ENCODE data around the gene GNB4. TPM values are rescaled to one million over a fixed set of nuclear protein-coding genes. Genes with fewer than 3 reads are reported as not detected.

The GNB4 gene
- total and polyA plus RNA-seq, 2 donors: 7.4 to 16.1 TPM

DNA sequence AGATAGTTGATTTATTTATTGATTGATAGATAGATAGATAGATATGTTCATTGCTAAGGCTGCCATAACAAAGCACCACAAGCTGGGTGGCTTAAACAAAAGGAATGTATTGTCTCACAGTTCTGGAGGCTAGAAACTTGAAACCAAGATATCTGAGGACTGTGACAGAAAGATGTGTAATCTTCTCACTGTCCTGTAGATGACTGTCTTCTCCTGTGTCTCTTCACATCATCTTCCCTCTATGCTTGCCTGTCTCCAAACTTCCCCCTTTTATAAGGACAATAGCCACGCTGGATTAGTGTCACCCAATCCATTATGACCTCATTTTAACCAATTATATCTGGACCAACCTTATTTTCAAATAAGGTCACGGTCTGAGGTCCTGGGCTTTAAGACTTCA is 40.9 kb downstream of the GNB4 start:
- Histone ChIP-seq H3K9me3 (ENCODE audit: control insufficient read depth in 2 of 2, insufficient read depth in 1 of 2, low read length in 1 of 2) (no peaks in the 10 kb centered on the region), H3K27me3 (ENCODE audit: control insufficient read depth in 2 of 2, insufficient read depth in 1 of 2, low read length in 1 of 2) (no peaks in the 10 kb centered on the region), H3K27ac (ENCODE audit: low read depth in 1 of 2, low read length in 1 of 2) (no peak overlapping the region), H3K4me3 (ENCODE audit: low read length in 2 of 2) (no peak overlapping the region), H3K4me1 (ENCODE audit: control insufficient read depth in 2 of 2, insufficient read depth in 2 of 2, low read length in 2 of 2) (no peaks in the 10 kb centered on the region), H3K36me3 (ENCODE audit: control insufficient read depth in 2 of 2, insufficient read depth in 2 of 2, low read length in 1 of 2) (peaks cover 0 to 5% of the 10 kb centered on the region in 2 donors)
- 96% methylated on average over 2 of the region's 2 CpGs for WGBS
- DNase-seq (ENCODE audit: low read depth in 6 of 9, low spot score in 9 of 9): no peak

- peaks cover 5 to 27% of the 10 kb centered on the region in 2 donors for H3K36me3 ChIP-seq (ENCODE audit: control insufficient read depth in 2 of 2, insufficient read depth in 2 of 2, low read length in 1 of 2)
- no peak overlapping the region for H3K4me3 ChIP-seq (ENCODE audit: low read length in 2 of 2)
- H3K9me3 ChIP-seq (ENCODE audit: control insufficient read depth in 2 of 2, insufficient read depth in 1 of 2, low read length in 1 of 2): no peaks in the 10 kb centered on the region
- no peak overlapping the region for H3K27ac ChIP-seq (ENCODE audit: low read depth in 1 of 2, low read length in 1 of 2)
- H3K27me3 ChIP-seq (ENCODE audit: control insufficient read depth in 2 of 2, insufficient read depth in 1 of 2, low read length in 1 of 2): no peaks in the 10 kb centered on the region
- 98% methylated on average over 2 of the region's 2 CpGs for WGBS
- DNase-seq (ENCODE audit: low read depth in 6 of 9, low spot score in 9 of 9): no peak
- H3K4me1 ChIP-seq (ENCODE audit: control insufficient read depth in 2 of 2, insufficient read depth in 2 of 2, low read length in 2 of 2): no peaks in the 10 kb centered on the region
Observed at GRCh38 chr3:179404307-179404706, 47.0 kb downstream of the GNB4 start.

DNA sequence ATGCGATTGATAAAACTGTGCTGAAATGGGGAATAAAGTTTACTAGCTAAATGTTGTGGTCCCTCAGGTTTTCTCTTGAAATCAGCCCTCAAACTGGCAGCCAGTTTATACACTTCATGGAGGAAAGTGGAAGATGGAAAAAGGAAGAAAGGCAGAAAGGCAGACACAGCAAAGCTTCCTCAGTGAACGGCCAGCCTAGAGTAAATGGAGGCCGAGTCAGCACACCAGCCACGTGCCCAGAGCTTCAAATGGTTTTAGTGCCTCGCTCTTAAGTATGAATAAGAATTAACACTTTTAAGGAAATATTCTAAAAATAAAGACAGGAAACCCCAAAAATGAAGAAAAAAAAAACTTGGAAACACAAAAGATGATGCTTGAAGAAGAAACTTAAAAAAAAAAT is 48.3 kb downstream of the GNB4 start:
- H3K27me3 ChIP-seq (ENCODE audit: control insufficient read depth in 2 of 2, insufficient read depth in 1 of 2, low read length in 1 of 2): no peaks in the 10 kb centered on the region
- DNase-seq (ENCODE audit: low read depth in 6 of 9, low spot score in 9 of 9): no peak
- WGBS: 86% methylated on average over 5 of the region's 5 CpGs
- H3K4me3 ChIP-seq (ENCODE audit: low read length in 2 of 2): no peak overlapping the region
- H3K4me1 ChIP-seq (ENCODE audit: control insufficient read depth in 2 of 2, insufficient read depth in 2 of 2, low read length in 2 of 2): no peaks in the 10 kb centered on the region
- H3K36me3 ChIP-seq (ENCODE audit: control insufficient read depth in 2 of 2, insufficient read depth in 2 of 2, low read length in 1 of 2): peaks cover 5 to 27% of the 10 kb centered on the region in 2 donors
- no peak overlapping the region for H3K27ac ChIP-seq (ENCODE audit: low read depth in 1 of 2, low read length in 1 of 2)
- no peaks in the 10 kb centered on the region for H3K9me3 ChIP-seq (ENCODE audit: control insufficient read depth in 2 of 2, insufficient read depth in 1 of 2, low read length in 1 of 2)

DNA sequence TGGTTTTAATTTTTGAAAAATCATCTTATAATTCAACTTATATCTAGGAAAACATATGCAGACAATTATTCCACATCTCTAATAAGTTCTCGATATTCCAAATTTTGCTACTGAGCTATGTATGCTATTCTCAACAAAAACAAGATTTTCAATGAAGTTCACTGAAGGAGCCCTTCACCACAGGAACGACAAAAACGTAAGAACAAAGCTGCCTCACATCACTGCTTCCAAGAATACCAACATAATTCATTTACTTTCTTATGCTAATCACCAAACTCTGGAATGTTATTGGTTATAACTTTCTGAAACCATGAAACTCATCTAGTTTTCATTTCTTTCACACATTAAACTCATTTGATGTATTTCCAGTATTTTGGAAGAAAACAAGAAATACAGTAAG is 49.7 kb downstream of the GNB4 start:
- H3K4me3 ChIP-seq (ENCODE audit: low read length in 2 of 2): no peak overlapping the region
- 95% methylated on average over 3 of the region's 3 CpGs for WGBS
- peaks cover 5 to 25% of the 10 kb centered on the region in 2 donors for H3K36me3 ChIP-seq (ENCODE audit: control insufficient read depth in 2 of 2, insufficient read depth in 2 of 2, low read length in 1 of 2)
- H3K27me3 ChIP-seq (ENCODE audit: control insufficient read depth in 2 of 2, insufficient read depth in 1 of 2, low read length in 1 of 2): no peaks in the 10 kb centered on the region
- H3K9me3 ChIP-seq (ENCODE audit: control insufficient read depth in 2 of 2, insufficient read depth in 1 of 2, low read length in 1 of 2): no peaks in the 10 kb centered on the region
- no peaks in the 10 kb centered on the region for H3K4me1 ChIP-seq (ENCODE audit: control insufficient read depth in 2 of 2, insufficient read depth in 2 of 2, low read length in 2 of 2)
- no peak for DNase-seq (ENCODE audit: low read depth in 6 of 9, low spot score in 9 of 9)
- no peak overlapping the region for H3K27ac ChIP-seq (ENCODE audit: low read depth in 1 of 2, low read length in 1 of 2)

- 96% methylated on average over 2 of the region's 2 CpGs for WGBS
Observed at GRCh38 chr3:179398574-179399231, 52.6 kb downstream of the GNB4 start.

DNA sequence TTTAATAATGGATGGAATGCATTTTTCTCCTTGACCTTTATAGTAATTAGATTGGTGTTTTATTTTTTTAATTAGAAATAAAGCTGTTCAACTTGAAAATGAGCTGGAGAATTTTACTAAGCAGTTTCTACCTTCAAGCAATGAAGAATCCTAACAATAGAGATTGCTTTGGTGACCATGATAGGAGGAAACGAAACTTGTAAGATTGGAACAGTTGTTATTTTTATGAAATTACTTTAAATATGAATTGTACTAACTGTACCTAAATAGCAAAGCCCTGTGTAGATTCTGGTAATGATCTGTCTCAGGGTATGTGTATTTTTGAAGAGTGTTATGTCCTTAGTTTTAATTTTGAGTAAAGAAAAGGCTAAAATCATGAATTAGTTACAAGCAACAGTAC is 59.4 kb downstream of the GNB4 start:
- Histone ChIP-seq H3K4me1 (ENCODE audit: control insufficient read depth in 2 of 2, insufficient read depth in 2 of 2, low read length in 2 of 2) (no peaks in the 10 kb centered on the region), H3K27ac (ENCODE audit: low read depth in 1 of 2, low read length in 1 of 2) (no peak overlapping the region), H3K9me3 (ENCODE audit: control insufficient read depth in 2 of 2, insufficient read depth in 1 of 2, low read length in 1 of 2) (no peaks in the 10 kb centered on the region), H3K36me3 (ENCODE audit: control insufficient read depth in 2 of 2, insufficient read depth in 2 of 2, low read length in 1 of 2) (peaks cover 5 to 52% of the 10 kb centered on the region in 2 donors), H3K4me3 (ENCODE audit: low read length in 2 of 2) (no peak overlapping the region), H3K27me3 (ENCODE audit: control insufficient read depth in 2 of 2, insufficient read depth in 1 of 2, low read length in 1 of 2) (no peaks in the 10 kb centered on the region)
- DNase-seq (ENCODE audit: low read depth in 6 of 9, low spot score in 9 of 9): no peak
- 96% methylated on average over 1 of the region's 1 CpG for WGBS

More at GRCh38 chr3:179398574-179399231, 52.6 kb downstream of the GNB4 start:
- no peaks in the 10 kb centered on the region for H3K27me3 ChIP-seq (ENCODE audit: control insufficient read depth in 2 of 2, insufficient read depth in 1 of 2, low read length in 1 of 2)
- peaks cover 0 to 33% of the 10 kb centered on the region in 2 donors for H3K36me3 ChIP-seq (ENCODE audit: control insufficient read depth in 2 of 2, insufficient read depth in 2 of 2, low read length in 1 of 2)
- no peaks in the 10 kb centered on the region for H3K9me3 ChIP-seq (ENCODE audit: control insufficient read depth in 2 of 2, insufficient read depth in 1 of 2, low read length in 1 of 2)
- no peaks in the 10 kb centered on the region for H3K4me1 ChIP-seq (ENCODE audit: control insufficient read depth in 2 of 2, insufficient read depth in 2 of 2, low read length in 2 of 2)
- no peak overlapping the region for H3K4me3 ChIP-seq (ENCODE audit: low read length in 2 of 2)
- no peak overlapping the region for H3K27ac ChIP-seq (ENCODE audit: low read depth in 1 of 2, low read length in 1 of 2)
- DNase-seq (ENCODE audit: low read depth in 6 of 9, low spot score in 9 of 9): no peak

DNA sequence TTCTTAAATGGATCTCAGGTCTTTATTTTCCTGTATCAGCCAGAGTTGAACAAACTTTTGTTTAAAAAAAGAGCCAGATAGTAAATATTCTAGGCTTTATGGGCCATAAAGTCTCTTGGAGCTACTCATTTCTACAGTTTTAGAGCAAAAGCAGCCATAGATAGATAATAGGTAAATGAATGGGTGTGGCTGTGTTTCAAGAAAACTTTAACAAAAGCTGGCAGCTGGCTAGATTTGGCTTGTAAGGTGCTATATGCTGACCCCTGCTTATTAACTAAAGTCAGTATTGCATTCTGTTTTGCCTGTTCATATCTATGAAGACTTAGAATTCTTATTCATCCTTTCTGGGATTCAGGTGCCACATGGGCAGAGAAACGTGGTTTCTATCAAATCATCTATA is 74.8 kb downstream of the GNB4 start:
- no peak overlapping the region for H3K27ac ChIP-seq (ENCODE audit: low read depth in 1 of 2, low read length in 1 of 2)
- H3K27me3 ChIP-seq (ENCODE audit: control insufficient read depth in 2 of 2, insufficient read depth in 1 of 2, low read length in 1 of 2): no peaks in the 10 kb centered on the region
- H3K9me3 ChIP-seq (ENCODE audit: control insufficient read depth in 2 of 2, insufficient read depth in 1 of 2, low read length in 1 of 2): no peaks in the 10 kb centered on the region
- DNase-seq (ENCODE audit: low read depth in 6 of 9, low spot score in 9 of 9): no peak
- no peaks in the 10 kb centered on the region for H3K4me1 ChIP-seq (ENCODE audit: control insufficient read depth in 2 of 2, insufficient read depth in 2 of 2, low read length in 2 of 2)
- H3K36me3 ChIP-seq (ENCODE audit: control insufficient read depth in 2 of 2, insufficient read depth in 2 of 2, low read length in 1 of 2): peaks cover 18 to 53% of the 10 kb centered on the region in 2 donors
- 92% methylated on average over 1 of the region's 1 CpG for WGBS
- H3K4me3 ChIP-seq (ENCODE audit: low read length in 2 of 2): no peak overlapping the region

DNA sequence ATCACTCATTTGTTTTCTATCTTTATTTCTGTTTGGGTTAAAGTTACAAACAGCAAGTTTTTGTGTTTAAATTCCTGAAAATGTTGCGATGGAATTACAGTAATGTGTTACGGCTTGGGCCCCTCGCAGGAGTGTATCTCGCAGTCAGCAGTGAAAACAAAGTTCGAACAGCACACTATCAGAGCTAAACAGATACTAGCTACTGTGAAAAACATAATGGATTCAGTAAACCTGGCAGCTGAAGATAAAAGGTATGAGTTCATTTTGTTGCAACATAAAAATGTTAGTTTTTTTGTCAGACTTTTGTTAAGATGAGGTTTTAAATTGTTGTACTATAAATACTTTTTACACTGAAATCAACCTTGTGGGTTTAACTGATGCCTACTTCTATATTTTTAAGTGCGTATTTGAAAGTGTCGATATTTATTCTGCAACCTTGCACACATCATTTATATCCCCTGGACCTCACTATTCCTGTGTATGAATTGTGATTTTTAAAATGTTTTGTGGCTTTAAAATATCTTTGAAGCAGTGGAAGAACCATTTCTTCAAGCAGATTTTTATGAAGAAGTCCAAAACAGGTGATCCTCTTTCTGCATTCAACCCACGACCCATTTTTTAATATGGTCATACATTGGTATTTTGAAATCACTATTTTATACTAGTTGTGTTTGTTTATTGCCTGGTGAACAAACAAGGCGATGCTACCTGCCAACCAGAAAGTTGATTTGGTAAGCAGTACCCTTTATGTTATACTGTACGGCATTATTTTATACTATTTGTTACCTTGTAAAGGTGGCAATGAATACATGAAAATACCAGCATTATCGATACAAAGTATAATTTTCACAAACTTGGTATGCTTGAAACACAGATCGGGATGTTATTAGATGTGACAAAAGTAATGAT is 75.9 kb downstream of the GNB4 start:
- WGBS: 93% methylated on average over 12 of the region's 12 CpGs
- no peaks in the 10 kb centered on the region for H3K27me3 ChIP-seq (ENCODE audit: control insufficient read depth in 2 of 2, insufficient read depth in 1 of 2, low read length in 1 of 2)
- H3K36me3 ChIP-seq (ENCODE audit: control insufficient read depth in 2 of 2, insufficient read depth in 2 of 2, low read length in 1 of 2): peaks cover 12 to 49% of the 10 kb centered on the region in 2 donors

DNA sequence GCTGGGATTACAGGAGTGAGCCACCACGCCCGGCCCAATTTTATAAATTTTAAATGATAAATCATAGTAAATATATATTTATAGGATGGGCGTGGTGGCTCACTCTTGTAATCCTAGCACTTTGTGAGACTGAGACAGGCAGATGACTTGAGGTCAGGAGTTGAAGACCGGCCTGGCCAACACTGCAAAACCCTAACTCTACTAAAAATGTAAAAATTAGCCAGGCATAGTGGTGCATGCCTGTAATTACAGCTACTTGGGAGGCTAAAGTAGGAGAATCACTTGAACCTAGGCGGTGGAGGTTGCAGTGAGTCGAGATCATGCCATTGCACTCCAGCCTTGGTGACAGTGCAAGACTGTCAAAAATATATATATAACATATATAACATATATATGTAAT is 77.3 kb downstream of the GNB4 start:
- Histone ChIP-seq H3K36me3 (ENCODE audit: control insufficient read depth in 2 of 2, insufficient read depth in 2 of 2, low read length in 1 of 2) (peaks cover 9 to 44% of the 10 kb centered on the region in 2 donors), H3K4me3 (ENCODE audit: low read length in 2 of 2) (no peak overlapping the region), H3K27ac (ENCODE audit: low read depth in 1 of 2, low read length in 1 of 2) (no peak overlapping the region), H3K4me1 (ENCODE audit: control insufficient read depth in 2 of 2, insufficient read depth in 2 of 2, low read length in 2 of 2) (no peaks in the 10 kb centered on the region), H3K9me3 (ENCODE audit: control insufficient read depth in 2 of 2, insufficient read depth in 1 of 2, low read length in 1 of 2) (no peaks in the 10 kb centered on the region), H3K27me3 (ENCODE audit: control insufficient read depth in 2 of 2, insufficient read depth in 1 of 2, low read length in 1 of 2) (no peaks in the 10 kb centered on the region)
- no peak for DNase-seq (ENCODE audit: low read depth in 6 of 9, low spot score in 9 of 9)
- 97% methylated on average over 6 of the region's 6 CpGs for WGBS

More for the DNA sequence above, 75.9 kb downstream of the GNB4 start:
- Histone ChIP-seq H3K27ac (ENCODE audit: low read depth in 1 of 2, low read length in 1 of 2) (no peak overlapping the region), H3K9me3 (ENCODE audit: control insufficient read depth in 2 of 2, insufficient read depth in 1 of 2, low read length in 1 of 2) (no peaks in the 10 kb centered on the region), H3K4me1 (ENCODE audit: control insufficient read depth in 2 of 2, insufficient read depth in 2 of 2, low read length in 2 of 2) (no peaks in the 10 kb centered on the region), H3K4me3 (ENCODE audit: low read length in 2 of 2) (no peak overlapping the region)
- no peak for DNase-seq (ENCODE audit: low read depth in 6 of 9, low spot score in 9 of 9)
